SU-DHL-6 (cell line): ENCODE measurements around the gene LATS2.

Experiments used
- H2AFZ ChIP-seq: fragments of 200-600 bp; sonication (generic); 2 replicates; pipeline ENCODE4 v1.6.1; 2014; ENCODE audit warnings: low read depth, mild to moderate bottlenecking, moderate library complexity, mixed read lengths, antibody characterized with exemption, low read length; ENCODE audit not compliant: severe bottlenecking
- H3F3A ChIP-seq: fragments of 200-600 bp; shearing (Covaris generic); 2 replicates; pipeline ENCODE4 v1.6.0; 2016; ENCODE audit warnings: antibody characterized with exemption, mild to moderate bottlenecking; ENCODE audit not compliant: insufficient read depth
- H3K27ac ChIP-seq: fragments of 200-600 bp; sonication (generic); 2 replicates; pipeline ENCODE4 v1.5.1; 2016; ENCODE audit warnings: low read depth, mild to moderate bottlenecking, low read length, moderate library complexity, mixed read lengths
- H3K27me3 ChIP-seq: fragments of 200-600 bp; sonication (generic), shearing (Covaris generic); 2 replicates; pipeline ENCODE4 v1.6.0; 2014; ENCODE audit warnings: mild to moderate bottlenecking, low read length
- H3K36me3 ChIP-seq: fragments of 200-600 bp; sonication (generic); 2 replicates; pipeline ENCODE4 v1.6.1; 2014; ENCODE audit warnings: mild to moderate bottlenecking, low read length, mixed read lengths
- H3K4me2 ChIP-seq: fragments of 300-600, 200-600 bp; shearing (Covaris generic), sonication (generic); 2 replicates; pipeline ENCODE4 v1.6.0; 2014; ENCODE audit warnings: low read length, low read depth, mild to moderate bottlenecking; ENCODE audit not compliant: poor library complexity, severe bottlenecking
- H3K4me3 ChIP-seq: fragments of 200-600 bp; sonication (generic); 2 replicates; pipeline ENCODE4 v1.5.1; 2014; ENCODE audit warnings: antibody characterized with exemption, low read length, mild to moderate bottlenecking, mixed read lengths; ENCODE audit not compliant: insufficient read depth, poor library complexity, severe bottlenecking
- H3K79me2 ChIP-seq: fragments of 200-600 bp; sonication (generic); 2 replicates; pipeline ENCODE4 v1.6.1; 2014; ENCODE audit warnings: mild to moderate bottlenecking, low read length, moderate library complexity; ENCODE audit not compliant: insufficient read depth
- H3K9ac ChIP-seq: fragments of 200-600 bp; sonication (generic); 2 replicates; pipeline ENCODE4 v1.7.0; 2014; ENCODE audit warnings: mild to moderate bottlenecking, low read length
- H3K9me2 ChIP-seq: fragments of 200-600 bp; sonication (generic); replicated peaks from 2 replicates; pipeline ENCODE4 v1.6.1; 2014; ENCODE audit warnings: low read length; ENCODE audit not compliant: insufficient read depth
- H3K9me3 ChIP-seq: fragments of 200-600 bp; sonication (generic); 2 replicates; pipeline ENCODE4 v1.6.1; 2014; ENCODE audit warnings: low read length, mixed read lengths; ENCODE audit not compliant: insufficient read depth
- H4K20me1 ChIP-seq: fragments of 200-600 bp; sonication (generic); 2 replicates; pipeline ENCODE4 v1.6.1; 2014; ENCODE audit warnings: low read depth, mild to moderate bottlenecking, antibody characterized with exemption, low read length, moderate library complexity, mixed read lengths
- CTCF ChIP-seq: fragments of 200-600 bp; sonication (generic); IDR thresholded peaks from one replicate; pipeline ENCODE4 v1.5.1; 2017; ENCODE audit warnings: antibody characterized with exemption, mild to moderate bottlenecking, low read length, moderate library complexity; ENCODE audit not compliant: insufficient read depth, poor library complexity, severe bottlenecking
- EZH2phosphoT487 ChIP-seq: fragments of 200-600 bp; sonication (generic), shearing (Covaris generic); conservative IDR thresholded peaks from 2 replicates; pipeline ENCODE4 v1.6.1; 2018; ENCODE audit warnings: mild to moderate bottlenecking, antibody characterized with exemption, low read length, moderate library complexity, mixed read lengths

The LATS2 gene

DNA sequence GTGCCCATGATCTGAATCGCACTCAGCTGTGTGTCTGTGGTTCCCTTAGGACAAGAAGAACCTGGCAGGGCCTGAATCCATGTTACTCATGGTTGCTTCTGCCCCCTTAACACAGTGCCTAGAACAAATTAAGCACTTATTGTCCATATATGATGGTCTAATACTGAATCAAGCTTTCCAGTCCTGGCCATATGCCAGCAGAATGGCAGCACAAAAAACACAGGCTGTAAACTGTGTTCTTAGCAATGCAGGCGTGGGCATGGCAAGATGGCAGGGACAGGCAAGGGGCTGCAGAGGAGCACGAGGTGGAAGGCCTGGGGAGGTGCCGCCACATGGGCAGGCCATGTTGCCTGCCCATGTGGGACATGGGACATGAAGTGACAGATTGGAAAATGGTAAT lies 68.2 kb downstream of the LATS2 start:
- Histone ChIP-seq H3K27ac (no peak overlapping the region), H3K4me3 (no peak overlapping the region), H4K20me1 (no peaks in the 10 kb centered on the region), H3K9ac (no peak overlapping the region), H3K27me3 (no peaks in the 10 kb centered on the region), H3K36me3 (no peaks in the 10 kb centered on the region), H2AFZ (no peak overlapping the region), H3F3A (no peaks in the 10 kb centered on the region), H3K9me3 (no peaks in the 10 kb centered on the region), H3K9me2 (no peaks in the 10 kb centered on the region), H3K79me2 (no peaks in the 10 kb centered on the region), H3K4me2 (no peak overlapping the region)
- TF ChIP-seq EZH2phosphoT487 (no peak), CTCF (no peak)

DNA sequence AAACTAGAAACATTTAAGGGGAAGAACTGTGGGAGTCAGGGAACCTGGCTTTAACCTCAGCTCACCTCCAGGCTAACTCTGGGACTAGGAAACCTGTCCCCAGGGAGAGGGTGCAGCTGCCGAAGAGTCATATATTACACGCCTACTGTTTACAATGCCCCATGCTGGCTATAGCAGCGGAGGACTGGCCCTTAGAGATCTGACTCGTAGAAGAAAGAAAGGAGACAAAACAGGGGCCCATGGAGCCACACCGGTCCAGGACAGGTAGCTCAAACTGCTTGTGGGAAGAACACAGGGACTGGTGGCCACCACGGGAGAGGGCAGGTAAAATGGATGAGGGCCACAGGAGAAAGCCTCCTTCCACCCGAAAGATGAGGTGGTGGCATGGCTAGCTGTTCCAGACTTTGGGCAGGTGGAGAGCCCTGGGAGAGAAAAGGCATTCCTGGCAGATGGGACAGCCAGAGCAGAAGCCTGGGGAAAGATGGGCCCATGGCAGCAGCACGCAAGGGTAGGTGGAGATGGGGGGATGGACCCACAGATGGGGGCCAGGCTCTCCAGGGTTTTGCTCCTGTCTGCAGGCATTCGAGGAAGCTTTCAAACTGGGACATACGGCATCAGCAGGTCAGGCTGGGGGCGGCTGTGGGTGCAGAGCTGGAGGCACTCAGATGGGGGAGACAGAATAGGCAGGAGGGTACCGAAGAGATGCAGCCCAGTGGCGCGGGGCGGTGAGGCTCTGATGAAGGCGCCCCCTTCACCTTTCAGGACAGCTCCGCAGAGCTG lies 69.5 kb downstream of the LATS2 start:
- no peak overlapping the region for H3K4me3 ChIP-seq
- H3K9me3 ChIP-seq: no peaks in the 10 kb centered on the region
- no peak overlapping the region for H3K27ac ChIP-seq
- no peaks in the 10 kb centered on the region for H3K27me3 ChIP-seq
- H3K79me2 ChIP-seq: no peaks in the 10 kb centered on the region
- no peaks in the 10 kb centered on the region for H3F3A ChIP-seq
- H4K20me1 ChIP-seq: no peaks in the 10 kb centered on the region
- TF ChIP-seq CTCF (no peak), EZH2phosphoT487 (no peak)
- H3K36me3 ChIP-seq: no peaks in the 10 kb centered on the region
- no peak overlapping the region for H3K9ac ChIP-seq
- H3K4me2 ChIP-seq: no peak overlapping the region
- no peak overlapping the region for H2AFZ ChIP-seq
- no peaks in the 10 kb centered on the region for H3K9me2 ChIP-seq

DNA sequence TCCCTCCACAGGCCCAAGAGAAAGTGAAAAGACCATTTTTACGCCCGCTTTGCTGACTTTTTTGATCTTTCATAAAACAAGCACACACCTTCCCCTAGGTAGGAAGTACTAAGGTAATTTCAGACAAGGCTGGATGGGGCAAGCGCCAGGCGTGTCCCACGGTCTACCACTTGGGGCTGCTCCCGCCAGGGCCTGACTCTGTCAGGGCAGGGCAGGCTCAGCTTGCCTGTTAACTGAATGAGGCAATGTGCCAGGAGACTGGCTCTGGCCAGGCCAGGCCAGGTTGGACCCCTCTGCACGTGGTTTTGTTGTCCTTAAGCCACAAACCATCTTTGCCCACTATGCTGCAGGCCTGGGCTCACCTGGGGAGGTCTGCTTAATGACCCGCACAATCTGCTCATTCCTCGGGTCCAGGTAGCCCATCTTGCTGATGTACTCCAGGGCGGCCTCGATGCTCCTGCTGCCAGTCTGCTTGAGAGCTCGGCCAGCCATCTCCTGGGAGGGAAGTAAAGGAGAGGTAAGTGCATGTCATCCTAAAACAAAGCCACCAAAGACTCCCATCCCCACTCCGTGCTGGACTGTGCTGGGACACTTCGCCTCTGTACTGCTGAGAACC lies 70.4 kb downstream of the LATS2 start:
- Histone ChIP-seq H3K27ac (no peak overlapping the region), H3K79me2 (no peaks in the 10 kb centered on the region), H3K4me3 (no peak overlapping the region), H3K9ac (no peak overlapping the region), H3K9me2 (no peaks in the 10 kb centered on the region), H3K36me3 (no peaks in the 10 kb centered on the region), H3F3A (no peaks in the 10 kb centered on the region), H4K20me1 (no peaks in the 10 kb centered on the region), H3K9me3 (no peaks in the 10 kb centered on the region), H2AFZ (no peak overlapping the region), H3K4me2 (no peak overlapping the region), H3K27me3 (no peaks in the 10 kb centered on the region)
- TF ChIP-seq EZH2phosphoT487 (no peak), CTCF (no peak)
